Activated B cell treated with CpG ODN at 0.5 μM for 24 hours (primary cell): ENCODE data around the gene ETS1. TPM values are rescaled to one million over a fixed set of nuclear protein-coding genes. Genes with fewer than 3 reads are reported as not detected.
A peak's percentile ranks its signal among the peaks of the same experiment; 100 is the strongest.

Source experiments
- ATAC-seq: fragments of 200-7000 bp; cut with Tn5 transposase; one replicate; pipeline ENCODE4 v1.10.0; 2021; ENCODE audit warnings: low read depth, mild to moderate bottlenecking, moderate library complexity
- CTCF ChIA-PET: fragments of 350-600 bp; sonication (Branson Sonifier 250); formaldehyde crosslinking; loops from one replicate; lab custom pipeline; 2021; ENCODE audit warnings: antibody characterized with exemption; lab: Charles Lee
- POLR2A ChIA-PET: fragments of 350-600 bp; sonication (Branson Sonifier 250); formaldehyde crosslinking; loops from one replicate; lab custom pipeline; 2021; ENCODE audit warnings: antibody characterized with exemption; lab: Charles Lee
- DNase-seq: peaks from one replicate; pipeline ENCODE4 v3.0.0; 2022
- H3K27ac Mint-ChIP-seq: one replicate; pipeline ENCODE4 v1.8.0; 2020; ENCODE audit warnings: mixed read lengths
- H3K27me3 Mint-ChIP-seq: one replicate; pipeline ENCODE4 v1.8.0; 2021; ENCODE audit warnings: mixed read lengths
- H3K36me3 Mint-ChIP-seq: one replicate; pipeline ENCODE4 v1.8.0; 2021; ENCODE audit warnings: low read depth, mixed read lengths
- H3K4me1 Mint-ChIP-seq: one replicate; pipeline ENCODE4 v1.8.0; 2021; ENCODE audit warnings: mixed read lengths
- H3K4me3 Mint-ChIP-seq: one replicate; pipeline ENCODE4 v1.8.0; 2020; ENCODE audit warnings: mild to moderate bottlenecking, mixed read lengths
- H3K9me3 Mint-ChIP-seq: one replicate; pipeline ENCODE4 v1.8.0; 2020; ENCODE audit warnings: mixed read lengths
- CTCF ChIP-seq: fragments of 200-600 bp; IDR thresholded peaks from one replicate; pipeline ENCODE4 v1.8.0; 2022; ENCODE audit warnings: antibody characterized with exemption, mild to moderate bottlenecking
- intact Hi-C: fragments of 100-400 bp; cut with micrococcal nuclease; formaldehyde crosslinking; loops from one replicate; pipeline ENCODE4 v1.15.1; 2024
- total RNA-seq: library from RNA; stranded (reverse); gene quantifications from 2 replicates; pipeline ENCODE4 v1.2.3, GENCODE V29; 2022

ETS1 gene
- total RNA-seq, 1 donor from 2014 or later = 301 TPM

GRCh38 chr11:128624269-128625175 lies 37.2 kb upstream of the ETS1 start:
- H3K27me3 Mint-ChIP-seq = no peaks in the 10 kb centered on the region
- no peaks in the 10 kb centered on the region for H3K36me3 Mint-ChIP-seq
- H3K27ac Mint-ChIP-seq = peak overlapping the region; percentile 99
- peaks cover 99% of the 10 kb centered on the region for H3K4me1 Mint-ChIP-seq
- intact Hi-C loops = loop anchor here (1.0 kb wide), 7 partner anchors 13 to 305 kb away; no protein-coding TSS in a partner anchor
- peak overlapping the region; percentile 74 for H3K4me3 Mint-ChIP-seq
- H3K9me3 Mint-ChIP-seq = no peaks in the 10 kb centered on the region
- peak; percentile 82 for ATAC-seq
- TF ChIP-seq CTCF = no peak
- CTCF ChIA-PET = interaction anchor here (0.7 to 12.3 kb wide), 11 partner anchors 17 to 453 kb away, joined by 3 to 284 read pairs (median 5); no protein-coding TSS in a partner anchor
- POLR2A ChIA-PET = interaction anchor here (0.6 to 15.2 kb wide), 29 partner anchors 16 to 452 kb away, joined by 3 to 574 read pairs (median 7); partner anchors contain the start of gene FLI1
- DNase-seq = peak; percentile 64

GRCh38 chr11:128623091-128623490 lies 35.7 kb upstream of the ETS1 start:
- ChIA-PET CTCF (interaction anchor here (0.9 to 12.3 kb wide), 5 partner anchors 9 to 299 kb away, joined by 3 to 284 read pairs (median 7); no protein-coding TSS in a partner anchor), POLR2A (interaction anchor here (1.0 to 15.2 kb wide), 9 partner anchors 15 to 333 kb away, joined by 4 to 574 read pairs (median 19); no protein-coding TSS in a partner anchor)
- intact Hi-C loops = no loop called here
- Mint-ChIP-seq H3K36me3 (no peaks in the 10 kb centered on the region), H3K4me3 (no peak overlapping the region), H3K27ac (peak overlapping the region; percentile 99), H3K4me1 (peaks cover 97% of the 10 kb centered on the region), H3K9me3 (no peaks in the 10 kb centered on the region), H3K27me3 (no peaks in the 10 kb centered on the region)
- DNase-seq (no peak), ATAC-seq (no peak)
- no peak for TF ChIP-seq CTCF

GRCh38 chr11:128621601-128622501 lies 34.5 kb upstream of the ETS1 start:
- no peaks in the 10 kb centered on the region for H3K36me3 Mint-ChIP-seq
- no peak overlapping the region for H3K4me3 Mint-ChIP-seq
- peak overlapping the region; percentile 99 for H3K27ac Mint-ChIP-seq
- no peaks in the 10 kb centered on the region for H3K27me3 Mint-ChIP-seq
- POLR2A ChIA-PET = interaction anchor here (0.6 to 15.2 kb wide), 5 partner anchors 9 to 101 kb away, joined by 3 to 574 read pairs (median 87); no protein-coding TSS in a partner anchor
- no peak for TF ChIP-seq CTCF
- H3K4me1 Mint-ChIP-seq = peaks cover 96% of the 10 kb centered on the region
- intact Hi-C loops = no loop called here
- CTCF ChIA-PET = interaction anchor here (1.0 to 12.3 kb wide), 2 partner anchors 10 to 14 kb away, joined by 5 to 284 read pairs; no protein-coding TSS in a partner anchor
- no peak for DNase-seq
- ATAC-seq = no peak
- no peaks in the 10 kb centered on the region for H3K9me3 Mint-ChIP-seq

- H3K4me3 Mint-ChIP-seq = peak overlapping the region; percentile 9
Observed at GRCh38 chr11:128620309-128621100, 33.1 kb upstream of the ETS1 start.

More at GRCh38 chr11:128620309-128621100, 33.1 kb upstream of the ETS1 start:
- Mint-ChIP-seq H3K9me3 (no peaks in the 10 kb centered on the region), H3K27me3 (no peaks in the 10 kb centered on the region), H3K27ac (peak overlapping the region; percentile 99), H3K4me1 (peaks cover 87% of the 10 kb centered on the region), H3K36me3 (no peaks in the 10 kb centered on the region)
- TF ChIP-seq CTCF = no peak
- CTCF ChIA-PET = interaction anchor here (0.8 to 12.3 kb wide), 5 partner anchors 8 to 13 kb away, joined by 3 to 284 read pairs (median 4); no protein-coding TSS in a partner anchor
- DNase-seq = no peak
- intact Hi-C loops = no loop called here
- no peak for ATAC-seq
- POLR2A ChIA-PET = interaction anchor here (0.7 to 15.2 kb wide), 11 partner anchors 8 to 331 kb away, joined by 3 to 574 read pairs (median 4); partner anchors contain the start of gene FLI1
